Measurements from ENCODE around the gene ENPP3.

ENPP3 gene

GRCh38 chr6:131643855-131644460, 6.9 kb downstream of the ENPP3 start:
- DNase-seq = no peak

- no peak for DNase-seq
Measured at GRCh38 chr6:131644921-131645320, 7.8 kb downstream of the ENPP3 start.

- DNase-seq = no peak
Measured at GRCh38 chr6:131645846-131646245, 8.7 kb downstream of the ENPP3 start.

GRCh38 chr6:131646249-131646670, 9.2 kb downstream of the ENPP3 start:
- no peak for DNase-seq

GRCh38 chr6:131651782-131652181, 14.7 kb downstream of the ENPP3 start:
- no peak for DNase-seq

- DNase-seq = no peak
Measured at GRCh38 chr6:131652472-131652871, 15.4 kb downstream of the ENPP3 start.

- DNase-seq = no peak
Measured at GRCh38 chr6:131654326-131654725, 17.2 kb downstream of the ENPP3 start.

GRCh38 chr6:131655387-131655786, 18.3 kb downstream of the ENPP3 start:
- DNase-seq = no peak

- no peak for DNase-seq
Measured at GRCh38 chr6:131655951-131656350, 18.8 kb downstream of the ENPP3 start.

GRCh38 chr6:131656667-131657066, 19.6 kb downstream of the ENPP3 start:
- DNase-seq = no peak

GRCh38 chr6:131657222-131657621, 20.1 kb downstream of the ENPP3 start:
- DNase-seq = no peak

GRCh38 chr6:131657630-131658111, 20.6 kb downstream of the ENPP3 start:
- DNase-seq = no peak

- DNase-seq = no peak
Measured at GRCh38 chr6:131658287-131658686, 21.2 kb downstream of the ENPP3 start.

- DNase-seq = no peak
Measured at GRCh38 chr6:131660195-131660594, 23.1 kb downstream of the ENPP3 start.

GRCh38 chr6:131663578-131664165, 26.6 kb downstream of the ENPP3 start:
- DNase-seq = no peak

GRCh38 chr6:131669891-131670290, 32.8 kb downstream of the ENPP3 start:
- no peak for DNase-seq

GRCh38 chr6:131673184-131673583, 36.1 kb downstream of the ENPP3 start:
- DNase-seq = no peak

GRCh38 chr6:131678442-131678841, 41.3 kb downstream of the ENPP3 start:
- DNase-seq = no peak

GRCh38 chr6:131680868-131681267, 43.8 kb downstream of the ENPP3 start:
- no peak for DNase-seq

GRCh38 chr6:131681585-131681984, 44.5 kb downstream of the ENPP3 start:
- DNase-seq = no peak

- DNase-seq = no peak
Measured at GRCh38 chr6:131682442-131682841, 45.3 kb downstream of the ENPP3 start.

- no peak for DNase-seq
Measured at GRCh38 chr6:131683479-131683878, 46.4 kb downstream of the ENPP3 start.

- no peak for DNase-seq
Measured at GRCh38 chr6:131685266-131685780, 48.2 kb downstream of the ENPP3 start.

GRCh38 chr6:131687022-131687421, 49.9 kb downstream of the ENPP3 start:
- no peak for DNase-seq

GRCh38 chr6:131688286-131688685, 51.2 kb downstream of the ENPP3 start:
- DNase-seq = no peak
